ENCODE data around the gene PANK2. TPM values are rescaled to one million over a fixed set of nuclear protein-coding genes. Genes with fewer than 3 reads are reported as not detected.
A peak's percentile ranks its signal among the peaks of the same experiment; 100 is the strongest.

PANK2 gene
- total RNA-seq, 1 experiment from 2014 or later: 63.7 TPM

- DNase-seq (ENCODE audit: low read depth, low spot score): no peak
- in situ Hi-C loops (cut with HindIII; ENCODE audit: low pct_unique_long_range_greater_than_20kb, low sequenced_read_pairs): no loop called here
Observed at GRCh38 chr20:3915691-3916090, 26.5 kb downstream of the PANK2 start.

- in situ Hi-C loops (cut with HindIII; ENCODE audit: low pct_unique_long_range_greater_than_20kb, low sequenced_read_pairs): no loop called here
- no peak for DNase-seq (ENCODE audit: low read depth, low spot score)
Observed at GRCh38 chr20:3916364-3916763, 27.2 kb downstream of the PANK2 start.

- no peak for DNase-seq (ENCODE audit: low read depth, low spot score)
- in situ Hi-C loops (cut with HindIII; ENCODE audit: low pct_unique_long_range_greater_than_20kb, low sequenced_read_pairs): no loop called here
Observed at GRCh38 chr20:3919352-3919751, 30.2 kb downstream of the PANK2 start.

- in situ Hi-C loops (cut with HindIII; ENCODE audit: low pct_unique_long_range_greater_than_20kb, low sequenced_read_pairs): no loop called here
- peak; percentile 66 for DNase-seq (ENCODE audit: low read depth, low spot score)
Observed at GRCh38 chr20:3922223-3922982, 33.2 kb downstream of the PANK2 start.

GRCh38 chr20:3922983-3923339 is 33.8 kb downstream of the PANK2 start:
- in situ Hi-C loops (cut with HindIII; ENCODE audit: low pct_unique_long_range_greater_than_20kb, low sequenced_read_pairs): no loop called here
- DNase-seq (ENCODE audit: low read depth, low spot score): no peak

- no peak for DNase-seq (ENCODE audit: low read depth, low spot score)
- in situ Hi-C loops (cut with HindIII; ENCODE audit: low pct_unique_long_range_greater_than_20kb, low sequenced_read_pairs): no loop called here
Observed at GRCh38 chr20:3923818-3924217, 34.6 kb downstream of the PANK2 start.

GRCh38 chr20:3924304-3925112 is 35.3 kb downstream of the PANK2 start:
- in situ Hi-C loops (cut with HindIII; ENCODE audit: low pct_unique_long_range_greater_than_20kb, low sequenced_read_pairs): no loop called here
- no peak for DNase-seq (ENCODE audit: low read depth, low spot score)

- DNase-seq (ENCODE audit: low read depth, low spot score): no peak
- in situ Hi-C loops (cut with HindIII; ENCODE audit: low pct_unique_long_range_greater_than_20kb, low sequenced_read_pairs): no loop called here
Observed at GRCh38 chr20:3925113-3925695, 36.0 kb downstream of the PANK2 start.

GRCh38 chr20:3925899-3926638 is 36.9 kb downstream of the PANK2 start:
- in situ Hi-C loops (cut with HindIII; ENCODE audit: low pct_unique_long_range_greater_than_20kb, low sequenced_read_pairs): no loop called here
- DNase-seq (ENCODE audit: low read depth, low spot score): no peak

GRCh38 chr20:3927486-3928291 is 38.5 kb downstream of the PANK2 start:
- in situ Hi-C loops (cut with HindIII; ENCODE audit: low pct_unique_long_range_greater_than_20kb, low sequenced_read_pairs): no loop called here
- DNase-seq (ENCODE audit: low read depth, low spot score): no peak

- no peak for DNase-seq (ENCODE audit: low read depth, low spot score)
- in situ Hi-C loops (cut with HindIII; ENCODE audit: low pct_unique_long_range_greater_than_20kb, low sequenced_read_pairs): no loop called here
Observed at GRCh38 chr20:3929713-3930060, 40.5 kb downstream of the PANK2 start.

GRCh38 chr20:3930265-3931206 is 41.3 kb downstream of the PANK2 start:
- in situ Hi-C loops (cut with HindIII; ENCODE audit: low pct_unique_long_range_greater_than_20kb, low sequenced_read_pairs): no loop called here
- no peak for DNase-seq (ENCODE audit: low read depth, low spot score)

GRCh38 chr20:3931664-3932063 is 42.5 kb downstream of the PANK2 start:
- no peak for DNase-seq (ENCODE audit: low read depth, low spot score)
- in situ Hi-C loops (cut with HindIII; ENCODE audit: low pct_unique_long_range_greater_than_20kb, low sequenced_read_pairs): no loop called here

- DNase-seq (ENCODE audit: low read depth, low spot score): no peak
- in situ Hi-C loops (cut with HindIII; ENCODE audit: low pct_unique_long_range_greater_than_20kb, low sequenced_read_pairs): no loop called here
Observed at GRCh38 chr20:3932277-3932676, 43.1 kb downstream of the PANK2 start.

GRCh38 chr20:3932681-3933080 is 43.5 kb downstream of the PANK2 start:
- in situ Hi-C loops (cut with HindIII; ENCODE audit: low pct_unique_long_range_greater_than_20kb, low sequenced_read_pairs): no loop called here
- no peak for DNase-seq (ENCODE audit: low read depth, low spot score)

- in situ Hi-C loops (cut with HindIII; ENCODE audit: low pct_unique_long_range_greater_than_20kb, low sequenced_read_pairs): no loop called here
- no peak for DNase-seq (ENCODE audit: low read depth, low spot score)
Observed at GRCh38 chr20:3933218-3933617, 44.0 kb downstream of the PANK2 start.
